Peyer's patch (tissue), 4 donors: ENCODE results near the gene VWF.

Experiments used
- POLR2A ChIP-seq, 2 donors: fragments of 450-650 bp; IDR thresholded peaks; one replicate each; pipeline ENCODE4 v1.5.1; 2017; ENCODE audit warnings: antibody characterized with exemption in 2 of 2, mild to moderate bottlenecking in 2 of 2, moderate library complexity in 2 of 2
- TF ChIP-seq, protein P1 (sequence below), 6 experiments: fragments of 450-650 bp in 4 of 6; fragments of 200-600 bp in 2 of 6; sonication (generic) in 1 of 6; IDR thresholded peaks; one replicate each; pipeline ENCODE4 v1.5.1; 2017 to 2019; ENCODE audit warnings: antibody characterized with exemption in 6 of 6, mild to moderate bottlenecking in 3 of 6, moderate library complexity in 1 of 6

DNA sequence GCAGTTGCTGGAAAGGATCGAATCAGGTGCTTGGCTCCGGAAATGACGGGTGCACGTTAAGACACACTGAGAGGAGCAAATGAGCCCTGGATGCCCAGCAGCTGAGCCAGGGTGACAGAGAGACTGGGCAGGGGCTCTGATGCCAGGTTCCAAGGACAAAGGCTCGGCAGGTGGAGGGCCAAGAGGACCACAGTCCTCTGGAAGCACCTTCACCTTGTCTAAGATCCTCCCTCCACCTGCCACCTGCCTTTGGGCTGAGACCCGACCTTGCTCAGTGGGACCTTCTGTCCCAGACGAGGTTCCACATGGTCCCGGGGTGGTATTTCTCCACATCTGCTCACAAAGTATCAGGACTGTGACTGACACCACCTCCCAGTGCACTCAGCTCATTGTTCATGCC, 180.4 kb downstream of the VWF start:
- TF ChIP-seq, protein P1, sequence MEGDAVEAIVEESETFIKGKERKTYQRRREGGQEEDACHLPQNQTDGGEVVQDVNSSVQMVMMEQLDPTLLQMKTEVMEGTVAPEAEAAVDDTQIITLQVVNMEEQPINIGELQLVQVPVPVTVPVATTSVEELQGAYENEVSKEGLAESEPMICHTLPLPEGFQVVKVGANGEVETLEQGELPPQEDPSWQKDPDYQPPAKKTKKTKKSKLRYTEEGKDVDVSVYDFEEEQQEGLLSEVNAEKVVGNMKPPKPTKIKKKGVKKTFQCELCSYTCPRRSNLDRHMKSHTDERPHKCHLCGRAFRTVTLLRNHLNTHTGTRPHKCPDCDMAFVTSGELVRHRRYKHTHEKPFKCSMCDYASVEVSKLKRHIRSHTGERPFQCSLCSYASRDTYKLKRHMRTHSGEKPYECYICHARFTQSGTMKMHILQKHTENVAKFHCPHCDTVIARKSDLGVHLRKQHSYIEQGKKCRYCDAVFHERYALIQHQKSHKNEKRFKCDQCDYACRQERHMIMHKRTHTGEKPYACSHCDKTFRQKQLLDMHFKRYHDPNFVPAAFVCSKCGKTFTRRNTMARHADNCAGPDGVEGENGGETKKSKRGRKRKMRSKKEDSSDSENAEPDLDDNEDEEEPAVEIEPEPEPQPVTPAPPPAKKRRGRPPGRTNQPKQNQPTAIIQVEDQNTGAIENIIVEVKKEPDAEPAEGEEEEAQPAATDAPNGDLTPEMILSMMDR (IDR thresholded peaks at IDR 0.05), result no peak
- TF ChIP-seq POLR2A (IDR thresholded peaks at IDR 0.05), result no peak
